BE2C (cell line): ENCODE data around the gene GPR78.

Experiments
- DNase-seq: peaks from one replicate; pipeline ENCODE4 v3.0.0-alpha.2; 2020
- H3K27me3 ChIP-seq: fragments of 250-450 bp; sonication (Bioruptor Pico); 2 replicates; pipeline ENCODE4 v1.5.1; 2020; ENCODE audit warnings: mild to moderate bottlenecking
- H3K36me3 ChIP-seq: fragments of 250-450 bp; sonication (Bioruptor Pico); 2 replicates; pipeline ENCODE4 v1.5.1; 2020; ENCODE audit warnings: mild to moderate bottlenecking
- H3K4me1 ChIP-seq: fragments of 250-450 bp; sonication (Bioruptor Pico); 2 replicates; pipeline ENCODE4 v1.5.1; 2020
- H3K4me3 ChIP-seq: 2 replicates; pipeline ENCODE4 v1.5.1; 2011; ENCODE audit warnings: low read depth, low read length
- H3K9me3 ChIP-seq: fragments of 250-450 bp; sonication (Bioruptor Pico); 2 replicates; pipeline ENCODE4 v1.5.1; 2020
- TF ChIP-seq, protein P1 (sequence below): IDR thresholded peaks from 2 replicates; pipeline ENCODE4 v1.5.1; 2012; ENCODE audit warnings: mild to moderate bottlenecking, low read depth, low read length

Gene GPR78

DNA sequence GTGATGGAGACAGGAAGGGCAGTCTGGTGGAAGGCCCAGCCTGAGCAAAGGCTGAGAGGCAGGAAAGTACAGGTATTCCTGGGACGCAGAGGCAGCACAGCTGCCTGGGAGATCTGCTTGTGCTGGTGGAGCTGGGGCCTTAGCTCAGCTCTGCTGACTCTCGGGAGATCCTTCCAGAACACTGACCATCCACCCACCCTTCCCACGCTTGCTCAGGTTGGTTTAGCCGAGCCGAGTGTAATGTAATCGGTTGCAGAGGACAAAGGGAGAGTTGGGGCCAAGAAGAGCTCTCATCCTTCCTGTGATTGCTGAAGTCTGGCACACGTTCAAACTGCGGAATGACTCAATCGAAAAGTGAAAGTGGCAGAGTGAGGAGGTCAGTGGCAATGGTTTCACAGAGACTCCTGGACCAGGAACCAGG lies 43.1 kb upstream of the GPR78 start:
- Histone ChIP-seq H3K9me3 (no peaks in the 10 kb centered on the region), H3K4me1 (no peaks in the 10 kb centered on the region)
- TF ChIP-seq, protein P1, sequence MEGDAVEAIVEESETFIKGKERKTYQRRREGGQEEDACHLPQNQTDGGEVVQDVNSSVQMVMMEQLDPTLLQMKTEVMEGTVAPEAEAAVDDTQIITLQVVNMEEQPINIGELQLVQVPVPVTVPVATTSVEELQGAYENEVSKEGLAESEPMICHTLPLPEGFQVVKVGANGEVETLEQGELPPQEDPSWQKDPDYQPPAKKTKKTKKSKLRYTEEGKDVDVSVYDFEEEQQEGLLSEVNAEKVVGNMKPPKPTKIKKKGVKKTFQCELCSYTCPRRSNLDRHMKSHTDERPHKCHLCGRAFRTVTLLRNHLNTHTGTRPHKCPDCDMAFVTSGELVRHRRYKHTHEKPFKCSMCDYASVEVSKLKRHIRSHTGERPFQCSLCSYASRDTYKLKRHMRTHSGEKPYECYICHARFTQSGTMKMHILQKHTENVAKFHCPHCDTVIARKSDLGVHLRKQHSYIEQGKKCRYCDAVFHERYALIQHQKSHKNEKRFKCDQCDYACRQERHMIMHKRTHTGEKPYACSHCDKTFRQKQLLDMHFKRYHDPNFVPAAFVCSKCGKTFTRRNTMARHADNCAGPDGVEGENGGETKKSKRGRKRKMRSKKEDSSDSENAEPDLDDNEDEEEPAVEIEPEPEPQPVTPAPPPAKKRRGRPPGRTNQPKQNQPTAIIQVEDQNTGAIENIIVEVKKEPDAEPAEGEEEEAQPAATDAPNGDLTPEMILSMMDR = no peak

DNA sequence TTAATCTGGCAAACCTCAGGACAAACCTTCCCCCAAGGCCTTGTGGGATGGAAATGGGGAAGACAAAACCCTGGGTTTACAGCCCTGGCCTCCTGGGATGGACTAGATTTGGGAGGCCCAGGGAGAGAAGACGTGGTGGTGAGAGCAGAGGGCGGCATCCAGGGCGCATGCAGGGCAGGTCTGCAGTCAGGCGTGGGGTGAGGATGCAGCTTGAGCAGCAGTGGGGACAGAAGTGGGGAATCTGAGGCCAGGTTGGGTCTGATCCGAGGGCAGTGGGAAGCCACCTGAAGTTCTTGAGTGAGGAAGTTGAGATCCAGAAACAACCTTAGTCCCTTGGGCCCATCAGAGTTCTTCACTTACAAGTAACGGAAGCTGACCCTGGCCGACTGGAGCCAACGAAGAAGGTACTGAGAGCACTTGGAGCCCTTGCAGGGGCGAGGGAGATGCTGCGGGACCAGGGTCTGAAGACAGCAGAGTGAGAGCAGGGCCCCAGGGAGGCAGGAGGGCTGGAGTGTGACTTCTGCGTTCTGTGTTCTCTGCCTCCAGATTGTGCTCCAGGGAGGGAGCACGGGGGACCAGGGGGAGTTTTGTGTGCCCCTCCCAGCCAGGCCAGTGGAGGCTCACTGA lies 42.0 kb upstream of the GPR78 start:
- Histone ChIP-seq H3K9me3 (no peaks in the 10 kb centered on the region), H3K27me3 (no peaks in the 10 kb centered on the region), H3K4me1 (no peaks in the 10 kb centered on the region), H3K36me3 (no peaks in the 10 kb centered on the region), H3K4me3 (no peak overlapping the region)
- DNase-seq = no peak
- TF ChIP-seq, protein P1 = no peak

More for the DNA sequence above, 43.1 kb upstream of the GPR78 start:
- DNase-seq = peak; percentile 31
- H3K4me3 ChIP-seq = no peak overlapping the region
- no peaks in the 10 kb centered on the region for H3K27me3 ChIP-seq
- H3K36me3 ChIP-seq = no peaks in the 10 kb centered on the region

DNA sequence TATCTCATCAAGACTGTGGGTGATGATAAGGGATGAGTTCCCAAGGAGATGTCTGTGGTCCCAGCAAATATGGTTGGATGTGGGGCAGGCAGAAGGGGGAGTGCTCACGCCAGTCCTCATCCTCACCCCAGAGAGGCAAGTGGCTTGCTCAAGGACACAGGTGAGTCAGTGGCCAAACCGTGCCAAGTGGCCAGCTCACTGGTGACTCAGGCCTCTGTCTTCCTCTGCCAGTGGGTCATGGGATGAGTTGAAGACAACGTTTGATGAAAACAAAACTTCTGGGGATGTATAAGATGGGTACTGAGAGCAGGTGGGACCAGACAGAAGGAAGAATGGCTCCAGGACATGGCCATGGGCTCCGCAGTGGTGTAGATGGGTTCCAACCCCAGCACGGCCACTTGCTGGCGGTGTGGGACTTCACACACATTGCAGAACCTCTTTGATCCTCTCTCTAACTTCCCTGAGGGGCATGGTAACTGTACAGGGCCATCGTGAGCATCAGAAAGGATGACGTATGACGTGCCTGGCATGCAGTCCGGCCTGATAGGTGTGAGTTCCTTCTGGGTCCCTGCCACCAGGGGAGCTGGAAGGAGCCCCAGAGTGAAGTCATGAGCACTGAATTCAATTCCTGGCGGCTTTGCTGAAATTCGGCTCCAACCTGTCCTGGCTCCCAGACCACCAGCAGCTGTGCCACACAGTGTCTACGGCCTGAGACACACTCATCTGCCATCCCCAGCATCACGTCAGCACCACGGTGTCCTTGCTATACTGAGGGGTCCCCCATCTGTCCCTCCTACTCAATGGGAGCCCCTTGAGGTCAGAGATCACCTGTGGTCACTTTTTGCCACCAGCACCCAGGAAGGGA lies 41.3 kb upstream of the GPR78 start:
- Histone ChIP-seq H3K9me3 (no peaks in the 10 kb centered on the region), H3K4me1 (no peaks in the 10 kb centered on the region), H3K27me3 (no peaks in the 10 kb centered on the region), H3K4me3 (no peak overlapping the region), H3K36me3 (no peaks in the 10 kb centered on the region)
- TF ChIP-seq, protein P1 = no peak
- DNase-seq = no peak

DNA sequence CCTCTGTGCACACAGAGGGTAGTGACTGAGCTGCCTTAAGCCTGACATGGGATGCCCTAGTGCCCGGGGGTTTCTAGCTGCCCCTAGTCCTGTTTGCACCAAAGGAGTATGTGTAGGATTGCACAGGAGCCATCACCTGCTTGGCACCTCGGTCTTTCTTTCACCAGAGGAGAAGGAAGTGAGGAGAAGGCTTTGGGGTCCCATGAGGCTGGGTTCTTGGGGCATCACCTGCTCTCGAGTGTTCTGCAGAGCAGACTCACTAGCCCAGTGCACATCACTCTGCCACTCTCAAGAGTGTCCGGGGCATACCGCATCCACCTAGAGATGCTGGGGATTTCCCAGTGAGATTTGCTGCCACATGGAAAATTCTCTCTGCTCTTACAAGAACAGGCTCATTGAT lies 40.5 kb upstream of the GPR78 start:
- Histone ChIP-seq H3K36me3 (no peaks in the 10 kb centered on the region), H3K4me3 (no peak overlapping the region), H3K4me1 (no peaks in the 10 kb centered on the region), H3K9me3 (no peaks in the 10 kb centered on the region), H3K27me3 (no peaks in the 10 kb centered on the region)
- TF ChIP-seq, protein P1 = no peak
- DNase-seq = no peak

DNA sequence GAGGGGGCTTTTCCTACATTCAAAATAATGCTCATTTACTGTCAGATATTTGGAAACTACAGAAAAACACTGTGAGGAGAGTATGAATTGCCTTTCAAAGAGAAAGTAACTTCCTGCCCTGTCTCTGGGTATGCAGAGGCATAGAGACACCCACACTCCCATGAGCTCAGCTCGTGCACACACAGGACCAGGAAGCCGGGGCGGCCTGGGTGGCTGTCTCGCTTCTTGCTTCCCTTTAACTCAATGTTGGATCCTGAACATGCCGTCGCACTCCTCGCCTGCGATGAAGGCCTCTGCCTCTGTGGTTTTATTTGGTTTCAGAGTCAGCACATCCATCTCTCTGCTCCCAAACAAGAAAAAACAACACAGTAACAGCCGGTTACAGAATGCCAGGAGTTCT lies 40.1 kb upstream of the GPR78 start:
- H3K9me3 ChIP-seq = no peaks in the 10 kb centered on the region
- no peaks in the 10 kb centered on the region for H3K4me1 ChIP-seq
- no peaks in the 10 kb centered on the region for H3K27me3 ChIP-seq
- no peaks in the 10 kb centered on the region for H3K36me3 ChIP-seq
- DNase-seq = no peak
- TF ChIP-seq, protein P1 = no peak
- H3K4me3 ChIP-seq = no peak overlapping the region

DNA sequence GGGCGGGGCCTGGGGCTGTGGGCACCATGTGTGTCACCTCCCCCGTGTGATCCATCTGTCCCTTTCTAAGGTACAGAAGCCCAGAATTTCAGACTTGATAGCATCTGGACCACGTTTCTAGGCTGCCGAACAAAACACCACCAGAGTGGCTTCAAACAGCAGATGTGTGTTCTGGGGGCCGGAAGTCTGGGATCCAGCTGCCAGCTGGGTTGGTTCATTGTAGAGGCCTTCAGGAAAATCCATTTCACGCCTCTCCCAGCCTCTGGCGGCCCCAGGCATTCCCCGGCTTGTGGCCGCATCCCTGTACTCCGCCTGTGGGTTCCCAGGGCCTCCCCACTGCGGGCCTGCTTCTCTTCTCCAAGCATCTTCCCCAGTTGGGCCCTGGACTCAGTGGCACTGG lies 39.6 kb upstream of the GPR78 start:
- TF ChIP-seq, protein P1 = no peak
- Histone ChIP-seq H3K4me3 (no peak overlapping the region), H3K36me3 (no peaks in the 10 kb centered on the region), H3K27me3 (no peaks in the 10 kb centered on the region), H3K9me3 (no peaks in the 10 kb centered on the region), H3K4me1 (no peaks in the 10 kb centered on the region)
- DNase-seq = no peak
